Measurements from ENCODE around the gene C4BPA.

Gene C4BPA

DNA sequence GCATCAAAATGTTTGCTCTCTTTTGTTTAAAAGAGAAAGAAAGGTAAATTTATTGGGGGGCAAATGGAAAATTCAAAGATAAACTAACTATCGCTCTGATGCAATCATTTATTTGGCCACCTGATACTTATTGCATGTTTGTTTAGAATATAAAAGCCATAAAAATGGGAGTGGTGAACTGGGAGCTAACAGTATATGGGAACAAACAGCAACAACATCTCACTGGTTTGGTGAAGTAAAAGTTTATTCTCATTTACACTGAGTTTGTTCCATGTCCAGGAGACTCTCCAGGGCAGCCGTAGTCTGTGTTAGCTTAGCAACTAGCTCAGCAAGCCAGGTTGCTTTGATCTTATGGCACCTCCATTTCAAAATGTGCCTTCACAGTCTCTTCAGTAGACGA lies 20.4 kb downstream of the C4BPA start:
- TF ChIP-seq REST (IDR thresholded peaks at IDR 0.05; ENCODE audit: insufficient read depth in 1 of 2, low read depth in 2 of 2, low read length in 2 of 2) (no peak), FOXP2 (optimal IDR thresholded peaks at IDR 0.05; ENCODE audit: borderline replicate concordance, extremely low read depth, extremely low read length, insufficient read depth) (no peak), POLR2AphosphoS5 (IDR thresholded peaks at IDR 0.05; ENCODE audit: low read depth, low read length) (no peak), SIN3A (IDR thresholded peaks at IDR 0.05; ENCODE audit: borderline replicate concordance, insufficient read depth, low read length) (no peak), TAF1 (IDR thresholded peaks at IDR 0.05; ENCODE audit: borderline replicate concordance, insufficient read depth, low read length) (no peak)

- TF ChIP-seq FOXP2 (optimal IDR thresholded peaks at IDR 0.05; ENCODE audit: borderline replicate concordance, extremely low read depth, extremely low read length, insufficient read depth), result no peak
- no peak for TF ChIP-seq SIN3A (IDR thresholded peaks at IDR 0.05; ENCODE audit: borderline replicate concordance, insufficient read depth, low read length)
- TF ChIP-seq REST (IDR thresholded peaks at IDR 0.05; ENCODE audit: insufficient read depth in 1 of 2, low read depth in 2 of 2, low read length in 2 of 2), result no peak
- TF ChIP-seq TAF1 (IDR thresholded peaks at IDR 0.05; ENCODE audit: borderline replicate concordance, insufficient read depth, low read length), result no peak
- TF ChIP-seq POLR2AphosphoS5 (IDR thresholded peaks at IDR 0.05; ENCODE audit: low read depth, low read length), result no peak
These were observed 24.4 kb downstream of the C4BPA start for GRCh38 chr1:207128336-207128921.

- TF ChIP-seq POLR2AphosphoS5 (IDR thresholded peaks at IDR 0.05; ENCODE audit: low read depth, low read length) (no peak), TAF1 (IDR thresholded peaks at IDR 0.05; ENCODE audit: borderline replicate concordance, insufficient read depth, low read length) (no peak), FOXP2 (optimal IDR thresholded peaks at IDR 0.05; ENCODE audit: borderline replicate concordance, extremely low read depth, extremely low read length, insufficient read depth) (no peak), SIN3A (IDR thresholded peaks at IDR 0.05; ENCODE audit: borderline replicate concordance, insufficient read depth, low read length) (no peak), REST (IDR thresholded peaks at IDR 0.05; ENCODE audit: insufficient read depth in 1 of 2, low read depth in 2 of 2, low read length in 2 of 2) (no peak)
These were observed 25.0 kb downstream of the C4BPA start for GRCh38 chr1:207129053-207129452.

DNA sequence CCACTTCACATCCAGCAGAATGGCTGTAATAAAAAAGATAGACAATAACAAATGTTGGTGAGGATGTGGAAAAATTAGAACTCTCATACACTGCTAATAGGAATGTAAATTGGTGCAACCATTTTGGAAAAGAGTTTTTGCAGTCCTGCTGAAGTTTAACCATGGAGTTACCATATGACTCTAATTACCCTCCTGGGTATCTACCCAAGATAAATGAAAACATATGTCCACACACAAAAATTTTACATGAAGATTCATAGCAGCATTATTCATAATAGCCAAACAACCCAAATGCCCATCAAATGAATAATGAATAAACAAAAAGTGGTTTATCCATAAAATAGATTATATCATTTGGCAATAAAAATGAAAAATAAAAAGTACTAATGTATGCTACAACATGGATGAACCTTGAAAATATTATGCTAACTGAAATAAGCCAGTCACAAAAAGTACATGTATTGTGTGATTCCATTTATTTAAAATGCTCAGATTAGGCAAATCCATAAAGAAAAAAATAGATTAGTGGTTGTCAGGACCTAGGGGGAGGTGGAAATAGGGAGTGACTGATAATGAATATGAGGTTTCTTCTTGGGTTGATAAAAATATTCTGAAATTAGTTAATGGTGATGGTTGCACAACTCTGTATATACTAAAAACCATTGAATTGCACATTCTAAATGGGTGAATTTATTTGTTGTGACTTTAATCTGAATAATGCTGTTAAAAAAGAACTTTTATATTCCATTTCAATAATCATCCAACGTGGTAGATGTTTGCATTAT lies 26.4 kb downstream of the C4BPA start:
- TF ChIP-seq REST (IDR thresholded peaks at IDR 0.05; ENCODE audit: insufficient read depth in 1 of 2, low read depth in 2 of 2, low read length in 2 of 2) (no peak), TAF1 (IDR thresholded peaks at IDR 0.05; ENCODE audit: borderline replicate concordance, insufficient read depth, low read length) (no peak), POLR2AphosphoS5 (IDR thresholded peaks at IDR 0.05; ENCODE audit: low read depth, low read length) (no peak)

Data from PFSK-1 (cell line).